HG02588 (cell line): ENCODE data around the gene MN1.

Experiments used
- ATAC-seq: cut with Tn5 transposase; IDR thresholded peaks from one replicate; pipeline ENCODE4 v1.9.1; 2021; ENCODE audit warnings: mild to moderate bottlenecking, moderate library complexity; ENCODE audit not compliant: unreplicated experiment

The MN1 gene

GRCh38 chr22:27827604-27828587 is 26.3 kb upstream of the MN1 start:
- no peak for ATAC-seq

GRCh38 chr22:27825174-27825573 is 23.6 kb upstream of the MN1 start:
- no peak for ATAC-seq

GRCh38 chr22:27823221-27823620 is 21.7 kb upstream of the MN1 start:
- ATAC-seq, result no peak

GRCh38 chr22:27820896-27821866 is 19.6 kb upstream of the MN1 start:
- ATAC-seq, result no peak

GRCh38 chr22:27816552-27816951 is 15.0 kb upstream of the MN1 start:
- ATAC-seq, result no peak

- ATAC-seq, result no peak
Observed at GRCh38 chr22:27815826-27816530, 14.4 kb upstream of the MN1 start.

- no peak for ATAC-seq
Observed at GRCh38 chr22:27814993-27815392, 13.4 kb upstream of the MN1 start.

- ATAC-seq, result no peak
Observed at GRCh38 chr22:27811778-27812177, 10.2 kb upstream of the MN1 start.

GRCh38 chr22:27810609-27811151 is 9.1 kb upstream of the MN1 start:
- ATAC-seq, result no peak

GRCh38 chr22:27809700-27810608 is 8.4 kb upstream of the MN1 start:
- no peak for ATAC-seq

GRCh38 chr22:27809226-27809603 is 7.7 kb upstream of the MN1 start:
- ATAC-seq, result no peak

GRCh38 chr22:27808451-27809225 is 7.1 kb upstream of the MN1 start:
- ATAC-seq, result no peak

- ATAC-seq, result no peak
Observed at GRCh38 chr22:27805841-27806240, 4.3 kb upstream of the MN1 start.

- no peak for ATAC-seq
Observed at GRCh38 chr22:27804470-27805297, 3.1 kb upstream of the MN1 start.

- ATAC-seq, result no peak
Observed at GRCh38 chr22:27803841-27804415, 2.4 kb upstream of the MN1 start.

GRCh38 chr22:27802346-27803073 is 954 bp upstream of the MN1 start:
- no peak for ATAC-seq

- ATAC-seq, result no peak
Observed at GRCh38 chr22:27801202-27801615, 347 bp downstream of the MN1 start.
